Keratinocyte (primary cell): Measurements from ENCODE around the gene ZBTB49. TPM values are rescaled to one million over a fixed set of nuclear protein-coding genes. Genes with fewer than 3 reads are reported as not detected.
A peak's percentile ranks its signal among the peaks of the same experiment; 100 is the strongest.

ENCODE experiments used
- DNase-seq: peaks from one replicate; pipeline ENCODE4 v3.0.0-alpha.2; 2011; ENCODE audit warnings: low read depth, missing footprints, low spot score
- FAIRE-seq: peaks from 2 replicates; lab custom pipeline; 2011; peaks lifted over from hg19 to GRCh38; lab: Jason Lieb, UNC
- H2AFZ ChIP-seq: 2 replicates; pipeline ENCODE4 v1.6.0; 2012; ENCODE audit warnings: low read length, control low read depth, inconsistent platforms; ENCODE audit not compliant: control insufficient read depth
- H3K27ac ChIP-seq: 2 replicates; pipeline ENCODE4 v1.5.1; 2011; ENCODE audit warnings: low read length; ENCODE audit not compliant: control insufficient read depth, insufficient read depth
- H3K27me3 ChIP-seq: 3 replicates; pipeline ENCODE4 v1.6.0; 2011; ENCODE audit warnings: low read length; ENCODE audit not compliant: control insufficient read depth, insufficient read depth; ENCODE audit errors: extremely low read depth
- H3K36me3 ChIP-seq, 2 experiments: 2 replicates in 1 of 2; 3 replicates in 1 of 2; pipeline ENCODE4 v1.5.1; 2011; ENCODE audit warnings: low read length in 2 of 2, mild to moderate bottlenecking in 1 of 2; ENCODE audit not compliant: control insufficient read depth in 2 of 2, insufficient read depth in 2 of 2; ENCODE audit errors: extremely low read depth in 1 of 2
- H3K4me1 ChIP-seq: 3 replicates; pipeline ENCODE4 v1.5.1; 2011; ENCODE audit warnings: low read length; ENCODE audit not compliant: control insufficient read depth, insufficient read depth; ENCODE audit errors: extremely low read depth
- H3K4me2 ChIP-seq: 3 replicates; pipeline ENCODE4 v1.6.0; 2011; ENCODE audit warnings: low read depth, low read length; ENCODE audit not compliant: control insufficient read depth, insufficient read depth; ENCODE audit errors: extremely low read depth
- H3K4me3 ChIP-seq, 3 experiments: fragments of 200-600 bp in 1 of 3; sonication (generic) in 1 of 3; 2 replicates in 2 of 3; 3 replicates in 1 of 3; pipeline ENCODE4 v1.5.1; 2011 to 2016; ENCODE audit warnings: low read length in 3 of 3, mild to moderate bottlenecking in 3 of 3, control low read depth in 2 of 3, inconsistent platforms in 1 of 3, low read depth in 1 of 3, mixed read lengths in 1 of 3, mixed run types in 1 of 3, moderate library complexity in 1 of 3; ENCODE audit not compliant: control insufficient read depth in 2 of 3, insufficient read depth in 2 of 3; ENCODE audit errors: extremely low read depth in 1 of 3
- H3K79me2 ChIP-seq: 2 replicates; pipeline ENCODE4 v1.6.0; 2012; ENCODE audit warnings: low read length; ENCODE audit not compliant: control insufficient read depth, insufficient read depth
- H3K9ac ChIP-seq: 3 replicates; pipeline ENCODE4 v1.6.0; 2011; ENCODE audit warnings: low read length; ENCODE audit not compliant: control insufficient read depth, insufficient read depth; ENCODE audit errors: extremely low read depth
- H3K9me1 ChIP-seq: 3 replicates; pipeline ENCODE4 v1.6.0; 2011; ENCODE audit warnings: low read length; ENCODE audit not compliant: control insufficient read depth, insufficient read depth; ENCODE audit errors: extremely low read depth
- H3K9me3 ChIP-seq: 2 replicates; pipeline ENCODE4 v1.5.1; 2012; ENCODE audit warnings: low read depth, low read length; ENCODE audit not compliant: control insufficient read depth
- H4K20me1 ChIP-seq: 3 replicates; pipeline ENCODE4 v1.6.0; 2011; ENCODE audit warnings: low read length; ENCODE audit not compliant: control insufficient read depth, insufficient read depth; ENCODE audit errors: extremely low read depth
- EZH2 ChIP-seq: IDR thresholded peaks from one replicate; pipeline ENCODE4 v1.6.1; 2012; ENCODE audit warnings: inconsistent platforms, mild to moderate bottlenecking, low read length, moderate library complexity
- dilution Hi-C: fragments of 300-500 bp; cut with MboI; formaldehyde crosslinking; loops from one replicate; pipeline ENCODE4 v1.7.0; 2020; ENCODE audit warnings: low sequenced_read_pairs; ENCODE audit not compliant: extremely low pct_ligation_motif_present
- polyA plus RNA-seq, 5 experiments: library from polyadenylated mRNA; depleted of rRNA in 3 of 5; stranded (reverse) in 3 of 5; stranded (forward) in 1 of 5; unstranded in 1 of 5; fragments of >200 nt; gene quantifications; 1 replicate in 1 of 5; 2 replicates in 3 of 5; 3 replicates in 1 of 5; pipeline versions ENCODE4 v1.2.1 to v1.2.3, GENCODE V29; 2011 to 2012; ENCODE audit warnings: missing spikeins in 2 of 5, low read depth in 1 of 5, low replicate concordance in 1 of 5
- TF ChIP-seq, protein P1 (sequence below), 3 experiments: IDR thresholded peaks in 1 of 3; conservative IDR thresholded peaks in 1 of 3; optimal IDR thresholded peaks in 1 of 3; 2 replicates in 2 of 3; 3 replicates in 1 of 3; pipeline versions ENCODE3 to v1.5.1; 2011; ENCODE audit warnings: low read length in 3 of 3, mild to moderate bottlenecking in 3 of 3, moderate library complexity in 2 of 3, control low read depth in 1 of 3, inconsistent platforms in 1 of 3; ENCODE audit not compliant: insufficient read depth in 2 of 3; ENCODE audit errors: extremely low read depth in 1 of 3

ZBTB49 gene
- polyA plus RNA-seq, 1 donor (not counting 4 experiments of a cell fraction or from before 2014, with no cell fraction given), result 3.8 TPM

DNA sequence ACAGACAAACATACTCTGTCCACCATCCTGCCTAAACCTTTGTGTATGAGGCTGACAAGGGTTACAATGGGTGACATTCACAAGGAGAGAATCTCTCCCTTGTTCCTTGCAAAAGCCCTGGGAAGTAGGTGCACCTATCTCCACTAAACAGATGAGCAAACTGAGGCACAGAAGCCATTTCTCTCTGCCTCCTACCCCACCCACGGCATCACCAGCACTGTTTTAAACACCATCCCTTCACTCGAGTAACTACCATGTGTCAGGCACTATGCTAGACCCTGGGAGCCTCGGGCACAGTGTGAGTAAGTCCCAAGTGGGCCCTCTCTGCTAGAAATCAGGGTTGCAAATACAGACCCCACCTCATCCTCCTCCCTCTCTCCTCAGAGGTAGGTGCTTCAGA, 996 bp upstream of the ZBTB49 start:
- DNase-seq (no peak), FAIRE-seq (no peak)
- Histone ChIP-seq H3K27me3 (no peaks in the 10 kb centered on the region), H4K20me1 (no peaks in the 10 kb centered on the region), H3K4me1 (peaks cover 17% of the 10 kb centered on the region), H3K79me2 (peaks cover 76% of the 10 kb centered on the region), H3K4me2 (peak overlapping the region; percentile 99), H3K9me3 (no peaks in the 10 kb centered on the region), H3K4me3 (peak overlapping the region; percentile 86 to 96 (median 93)), H3K9ac (peak overlapping the region; percentile 89), H2AFZ (no peak overlapping the region), H3K9me1 (no peaks in the 10 kb centered on the region), H3K36me3 (peaks cover 4 to 25% of the 10 kb centered on the region in 2 experiments), H3K27ac (peak overlapping the region; percentile 73)
- dilution Hi-C loops, result no loop called here
- TF ChIP-seq, protein P1, sequence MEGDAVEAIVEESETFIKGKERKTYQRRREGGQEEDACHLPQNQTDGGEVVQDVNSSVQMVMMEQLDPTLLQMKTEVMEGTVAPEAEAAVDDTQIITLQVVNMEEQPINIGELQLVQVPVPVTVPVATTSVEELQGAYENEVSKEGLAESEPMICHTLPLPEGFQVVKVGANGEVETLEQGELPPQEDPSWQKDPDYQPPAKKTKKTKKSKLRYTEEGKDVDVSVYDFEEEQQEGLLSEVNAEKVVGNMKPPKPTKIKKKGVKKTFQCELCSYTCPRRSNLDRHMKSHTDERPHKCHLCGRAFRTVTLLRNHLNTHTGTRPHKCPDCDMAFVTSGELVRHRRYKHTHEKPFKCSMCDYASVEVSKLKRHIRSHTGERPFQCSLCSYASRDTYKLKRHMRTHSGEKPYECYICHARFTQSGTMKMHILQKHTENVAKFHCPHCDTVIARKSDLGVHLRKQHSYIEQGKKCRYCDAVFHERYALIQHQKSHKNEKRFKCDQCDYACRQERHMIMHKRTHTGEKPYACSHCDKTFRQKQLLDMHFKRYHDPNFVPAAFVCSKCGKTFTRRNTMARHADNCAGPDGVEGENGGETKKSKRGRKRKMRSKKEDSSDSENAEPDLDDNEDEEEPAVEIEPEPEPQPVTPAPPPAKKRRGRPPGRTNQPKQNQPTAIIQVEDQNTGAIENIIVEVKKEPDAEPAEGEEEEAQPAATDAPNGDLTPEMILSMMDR (optimal IDR thresholded peaks at IDR 0.05 in 1 of 3, IDR thresholded peaks at IDR 0.05 in 1 of 3, conservative IDR thresholded peaks at IDR 0.05 in 1 of 3; ENCODE audit: extremely low read depth in 1 of 3, insufficient read depth in 2 of 3, low read length in 3 of 3), result no peak
- no peak for TF ChIP-seq EZH2

DNA sequence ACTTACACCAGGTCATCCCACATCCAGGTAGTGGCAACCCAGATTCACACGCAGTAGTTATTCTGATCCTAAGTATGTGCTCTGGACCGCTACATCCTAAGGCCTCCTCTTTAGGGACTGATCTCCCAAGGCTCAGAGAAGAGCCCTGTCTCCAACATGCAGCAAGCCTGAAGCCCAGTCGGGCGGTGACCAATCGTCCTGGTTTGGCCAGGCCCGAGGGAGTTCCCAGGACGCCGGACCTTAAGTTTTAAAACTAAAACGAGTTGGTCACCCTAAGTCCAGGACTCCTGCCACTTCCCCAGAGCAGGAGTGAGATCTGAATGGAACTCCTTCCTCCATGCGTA, 482 bp upstream of the ZBTB49 start:
- Histone ChIP-seq H4K20me1 (no peaks in the 10 kb centered on the region), H3K4me3 (peak overlapping the region; percentile 86 to 96 (median 93)), H3K36me3 (peaks cover 4 to 22% of the 10 kb centered on the region in 2 experiments), H3K27me3 (no peaks in the 10 kb centered on the region), H3K9me1 (no peaks in the 10 kb centered on the region), H3K9ac (peak overlapping the region; percentile 89), H3K27ac (peak overlapping the region; percentile 73), H2AFZ (peak overlapping the region; percentile 89), H3K79me2 (peaks cover 71% of the 10 kb centered on the region), H3K4me2 (peak overlapping the region; percentile 99), H3K9me3 (no peaks in the 10 kb centered on the region), H3K4me1 (peaks cover 17% of the 10 kb centered on the region)
- no peak for TF ChIP-seq EZH2
- TF ChIP-seq, protein P1 (optimal IDR thresholded peaks at IDR 0.05 in 1 of 3, IDR thresholded peaks at IDR 0.05 in 1 of 3, conservative IDR thresholded peaks at IDR 0.05 in 1 of 3; ENCODE audit: extremely low read depth in 1 of 3, insufficient read depth in 2 of 3, low read length in 3 of 3), result no peak
- no peak for DNase-seq
- FAIRE-seq, result no peak
- dilution Hi-C loops, result no loop called here
